GM20431 (cell line): ENCODE results near the gene RGS7.
"Not testable (repeated sequence)": the region's sequence is repeated elsewhere in the genome, so short reads cannot be mapped to it uniquely, and the experiment has no call there.

ENCODE experiments used
- in situ Hi-C: fragments of 300-500 bp; cut with MseI, MboI; formaldehyde crosslinking; loops from one replicate; pipeline ENCODE4 v1.15.0; 2020; ENCODE audit warnings: low sequenced_read_pairs; ENCODE audit not compliant: unreplicated experiment

Gene RGS7

GRCh38 chr1:240813720-240814119 lies 543.3 kb downstream of the RGS7 start:
- in situ Hi-C loops, result no loop called here

- in situ Hi-C loops, result no loop called here
Measured at GRCh38 chr1:240811256-240811655, 545.7 kb downstream of the RGS7 start.

- in situ Hi-C loops, result no loop called here
Measured at GRCh38 chr1:240808381-240808780, 548.6 kb downstream of the RGS7 start.

GRCh38 chr1:240806200-240806745 lies 550.7 kb downstream of the RGS7 start:
- in situ Hi-C loops, result no loop called here

- in situ Hi-C loops, result no loop called here
Measured at GRCh38 chr1:240804475-240804874, 552.5 kb downstream of the RGS7 start.

GRCh38 chr1:240803151-240803550 lies 553.9 kb downstream of the RGS7 start:
- in situ Hi-C loops, result no loop called here

- in situ Hi-C loops, result no loop called here
Measured at GRCh38 chr1:240802271-240802670, 554.7 kb downstream of the RGS7 start.

- in situ Hi-C loops, result no loop called here
Measured at GRCh38 chr1:240801442-240801841, 555.6 kb downstream of the RGS7 start.

- in situ Hi-C loops, result no loop called here
Measured at GRCh38 chr1:240800291-240800690, 556.7 kb downstream of the RGS7 start.

- in situ Hi-C loops, result no loop called here
Measured at GRCh38 chr1:240797050-240797449, 560.0 kb downstream of the RGS7 start.

GRCh38 chr1:240794046-240794843 lies 562.8 kb downstream of the RGS7 start:
- in situ Hi-C loops, result no loop called here

- in situ Hi-C loops, result no loop called here
Measured at GRCh38 chr1:240792915-240793529, 564.0 kb downstream of the RGS7 start.

GRCh38 chr1:240790856-240791255 lies 566.1 kb downstream of the RGS7 start:
- in situ Hi-C loops, result no loop called here

- in situ Hi-C loops, result no loop called here
Measured at GRCh38 chr1:240786880-240787279, 570.1 kb downstream of the RGS7 start.

GRCh38 chr1:240784776-240785175 lies 572.2 kb downstream of the RGS7 start:
- in situ Hi-C loops, result no loop called here

- in situ Hi-C loops, result not testable (repeated sequence)
Measured at GRCh38 chr1:240783728-240784137, 573.3 kb downstream of the RGS7 start.

- in situ Hi-C loops, result no loop called here
Measured at GRCh38 chr1:240776237-240776636, 580.8 kb downstream of the RGS7 start.

- in situ Hi-C loops, result no loop called here
Measured at GRCh38 chr1:240772131-240772530, 584.9 kb downstream of the RGS7 start.

- in situ Hi-C loops, result no loop called here
Measured at GRCh38 chr1:240771450-240771849, 585.6 kb downstream of the RGS7 start.

- in situ Hi-C loops, result no loop called here
Measured at GRCh38 chr1:240768979-240769378, 588.0 kb downstream of the RGS7 start.

GRCh38 chr1:240766831-240767230 lies 590.2 kb downstream of the RGS7 start:
- in situ Hi-C loops, result no loop called here
